Measurements from ENCODE around the gene PIP5K1B. TPM values are rescaled to one million over a fixed set of nuclear protein-coding genes. Genes with fewer than 3 reads are reported as not detected.

PIP5K1B gene
- total RNA-seq, 1 experiment from 2014 or later, result 2.5 TPM

DNA sequence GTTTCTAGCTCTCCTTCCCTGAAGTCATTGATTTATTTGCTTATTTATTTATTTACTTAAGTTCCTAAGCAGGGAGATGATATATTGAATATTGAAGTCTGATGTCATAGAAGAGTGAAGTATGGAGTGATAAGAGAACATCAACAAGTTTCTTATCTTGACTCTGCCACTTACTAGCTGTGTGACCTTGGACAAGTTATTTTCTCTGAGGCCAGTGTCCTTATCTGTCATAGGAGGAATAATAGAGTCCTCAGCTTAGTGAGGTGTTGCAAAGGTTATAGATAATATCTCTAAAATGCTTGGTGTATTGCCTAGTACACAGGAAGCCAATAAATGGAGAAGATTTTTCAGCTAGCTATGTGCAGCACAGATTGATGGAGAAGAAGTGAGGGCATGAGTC lies 32.4 kb upstream of the PIP5K1B start:
- H3K4me2 ChIP-seq (ENCODE audit: insufficient read depth, insufficient read length, low read length), result no peak overlapping the region
- no peak for DNase-seq
- H4K5ac ChIP-seq (ENCODE audit: insufficient read length, low read depth, low read length), result no peak overlapping the region
- H3K23me2 ChIP-seq (ENCODE audit: insufficient read length, low read depth, low read length, poor library complexity, severe bottlenecking), result no peaks in the 10 kb centered on the region
- no peak overlapping the region for H2AFZ ChIP-seq (ENCODE audit: low read length)
- no peak overlapping the region for H3T11ph ChIP-seq (ENCODE audit: low read length)
- H3K23ac ChIP-seq (ENCODE audit: insufficient read length, low read depth, low read length), result no peak overlapping the region
- H3K4me1 Mint-ChIP-seq, result peaks cover 29 to 35% of the 10 kb centered on the region in 2 experiments
- no peak overlapping the region for H3K56ac ChIP-seq (ENCODE audit: insufficient read length, low read depth, low read length)
- no peak overlapping the region for H2BK5ac ChIP-seq (ENCODE audit: insufficient read length, low read length)
- H3K36me3 Mint-ChIP-seq (ENCODE audit: insufficient read depth in 1 of 3, low read depth in 3 of 3), result no peaks in the 10 kb centered on the region
- no peak overlapping the region for H3K9ac ChIP-seq (ENCODE audit: extremely low read depth, insufficient read length, low read length)
- no peak overlapping the region for H3K27ac ChIP-seq (ENCODE audit: insufficient read length, low read depth, low read length)
- H4K91ac ChIP-seq (ENCODE audit: insufficient read length, low read depth, low read length), result no peak overlapping the region
- no peak overlapping the region for H2BK20ac ChIP-seq (ENCODE audit: low read depth, low read length, poor library complexity, severe bottlenecking)
- no peaks in the 10 kb centered on the region for H3K27me3 ChIP-seq (ENCODE audit: insufficient read depth, low read length)
- no peaks in the 10 kb centered on the region for H3K9me3 Mint-ChIP-seq
- H2BK120ac ChIP-seq (ENCODE audit: low read depth, low read length, poor library complexity, severe bottlenecking), result no peak overlapping the region
- H3K27me3 Mint-ChIP-seq (ENCODE audit: low read depth), result peaks cover 30% of the 10 kb centered on the region
- TF ChIP-seq, protein P1, sequence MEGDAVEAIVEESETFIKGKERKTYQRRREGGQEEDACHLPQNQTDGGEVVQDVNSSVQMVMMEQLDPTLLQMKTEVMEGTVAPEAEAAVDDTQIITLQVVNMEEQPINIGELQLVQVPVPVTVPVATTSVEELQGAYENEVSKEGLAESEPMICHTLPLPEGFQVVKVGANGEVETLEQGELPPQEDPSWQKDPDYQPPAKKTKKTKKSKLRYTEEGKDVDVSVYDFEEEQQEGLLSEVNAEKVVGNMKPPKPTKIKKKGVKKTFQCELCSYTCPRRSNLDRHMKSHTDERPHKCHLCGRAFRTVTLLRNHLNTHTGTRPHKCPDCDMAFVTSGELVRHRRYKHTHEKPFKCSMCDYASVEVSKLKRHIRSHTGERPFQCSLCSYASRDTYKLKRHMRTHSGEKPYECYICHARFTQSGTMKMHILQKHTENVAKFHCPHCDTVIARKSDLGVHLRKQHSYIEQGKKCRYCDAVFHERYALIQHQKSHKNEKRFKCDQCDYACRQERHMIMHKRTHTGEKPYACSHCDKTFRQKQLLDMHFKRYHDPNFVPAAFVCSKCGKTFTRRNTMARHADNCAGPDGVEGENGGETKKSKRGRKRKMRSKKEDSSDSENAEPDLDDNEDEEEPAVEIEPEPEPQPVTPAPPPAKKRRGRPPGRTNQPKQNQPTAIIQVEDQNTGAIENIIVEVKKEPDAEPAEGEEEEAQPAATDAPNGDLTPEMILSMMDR (conservative IDR thresholded peaks at IDR 0.05), result no peak
- no peak overlapping the region for H3K4ac ChIP-seq (ENCODE audit: low read depth, low read length)
- no peak overlapping the region for H2BK15ac ChIP-seq (ENCODE audit: low read depth, low read length)
- H3K9me3 ChIP-seq (ENCODE audit: control insufficient read depth, low read depth, low read length), result no peaks in the 10 kb centered on the region
- peaks cover 13% of the 10 kb centered on the region for H3K4me1 ChIP-seq (ENCODE audit: insufficient read depth, low read length)
- no peak overlapping the region for H3K14ac ChIP-seq (ENCODE audit: insufficient read depth, low read length)
- H2AK5ac ChIP-seq (ENCODE audit: insufficient read length, low read length), result no peak overlapping the region
- H3K18ac ChIP-seq (ENCODE audit: insufficient read length, low read depth, low read length), result no peak overlapping the region
- H3K79me1 ChIP-seq (ENCODE audit: insufficient read depth, low read depth, low read length, poor library complexity, severe bottlenecking), result no peaks in the 10 kb centered on the region
- no peaks in the 10 kb centered on the region for H3K79me2 ChIP-seq (ENCODE audit: insufficient read depth, low read length)
- H2BK12ac ChIP-seq (ENCODE audit: insufficient read length, low read depth, low read length), result no peak overlapping the region
- no peak overlapping the region for H3K4me3 Mint-ChIP-seq
- no peak overlapping the region for H4K8ac ChIP-seq (replicated peaks; ENCODE audit: insufficient read length, low read depth, low read length)
- no peak overlapping the region for H3K27ac Mint-ChIP-seq
- no peaks in the 10 kb centered on the region for H4K20me1 ChIP-seq (ENCODE audit: control insufficient read depth, insufficient read depth, insufficient read length)
